ENCODE measurements around the gene VPS13D. TPM values are rescaled to one million over a fixed set of nuclear protein-coding genes. Genes with fewer than 3 reads are reported as not detected.

Gene VPS13D
- total RNA-seq, 1 experiment from 2014 or later, result 29.0 TPM

GRCh38 chr1:12204140-12204539 lies 25.7 kb upstream of the VPS13D start:
- H3K4me3 Mint-ChIP-seq, result no peak overlapping the region
- ATAC-seq (peak; percentile 6; the same call in 1 of the 2 replicates), DNase-seq (ENCODE audit: low spot score) (no peak)
- no peak overlapping the region for H3K27ac Mint-ChIP-seq
- ChIA-PET POLR2A (no interaction called here), CTCF (interaction anchor here (0.8 to 17.1 kb wide), 4 partner anchors 23 to 125 kb away, joined by 3 to 325 read pairs (median 3); no protein-coding TSS in a partner anchor)
- no peaks in the 10 kb centered on the region for H3K36me3 Mint-ChIP-seq
- peaks cover 44% of the 10 kb centered on the region for H3K4me1 Mint-ChIP-seq
- H3K9me3 Mint-ChIP-seq, result no peaks in the 10 kb centered on the region
- TF ChIP-seq OVOL2 (CRISPR knock-in tag; IDR thresholded peaks at IDR 0.05; ENCODE audit: borderline replicate concordance) (no peak), ZSCAN18 (CRISPR knock-in tag; IDR thresholded peaks at IDR 0.05) (no peak), NFE2L1 (CRISPR knock-in tag; IDR thresholded peaks at IDR 0.05) (no peak), TP53 (CRISPR knock-in tag; IDR thresholded peaks at IDR 0.05) (no peak), ZMAT4 (CRISPR knock-in tag; IDR thresholded peaks at IDR 0.05) (no peak), SOX15 (CRISPR knock-in tag; IDR thresholded peaks at IDR 0.05) (no peak)
- no peaks in the 10 kb centered on the region for H3K27me3 Mint-ChIP-seq (ENCODE audit: low read depth)

GRCh38 chr1:12204754-12205658 lies 24.8 kb upstream of the VPS13D start:
- ChIA-PET POLR2A (no interaction called here), CTCF (interaction anchor here (0.9 to 17.1 kb wide), 3 partner anchors 9 to 83 kb away, joined by 3 to 325 read pairs (median 9); no protein-coding TSS in a partner anchor)
- H3K4me3 Mint-ChIP-seq, result no peak overlapping the region
- no peak for TF ChIP-seq STAT6 (CRISPR knock-in tag; conservative IDR thresholded peaks at IDR 0.05; ENCODE audit: low read depth)
- TF ChIP-seq ZNF121 (CRISPR knock-in tag; IDR thresholded peaks at IDR 0.05), result 0 out of 2 replicates have a peak, but pooled peaks have one; percentile 57
- DNase-seq (ENCODE audit: low spot score), result no peak
- ATAC-seq, result no peak
- H3K27me3 Mint-ChIP-seq (ENCODE audit: low read depth), result no peaks in the 10 kb centered on the region
- H3K4me1 Mint-ChIP-seq, result peaks cover 38% of the 10 kb centered on the region
- no peaks in the 10 kb centered on the region for H3K36me3 Mint-ChIP-seq
- no peaks in the 10 kb centered on the region for H3K9me3 Mint-ChIP-seq
- H3K27ac Mint-ChIP-seq, result no peak overlapping the region

GRCh38 chr1:12206238-12206637 lies 23.6 kb upstream of the VPS13D start:
- POLR2A ChIA-PET, result no interaction called here
- CTCF ChIA-PET, result interaction anchor here (1.1 to 17.1 kb wide), 3 partner anchors 9 to 100 kb away, joined by 4 to 325 read pairs (median 20); no protein-coding TSS in a partner anchor
- Mint-ChIP-seq H3K9me3 (no peaks in the 10 kb centered on the region), H3K27me3 (ENCODE audit: low read depth) (no peaks in the 10 kb centered on the region), H3K4me1 (peaks cover 38% of the 10 kb centered on the region), H3K4me3 (no peak overlapping the region), H3K36me3 (no peaks in the 10 kb centered on the region), H3K27ac (no peak overlapping the region)
- TF ChIP-seq SOX15 (CRISPR knock-in tag; IDR thresholded peaks at IDR 0.05) (no peak), ZNF121 (CRISPR knock-in tag; IDR thresholded peaks at IDR 0.05) (peak; percentile 66; the same call in 1 of the 2 replicates), FOXP4 (CRISPR knock-in tag; IDR thresholded peaks at IDR 0.05) (no peak), CTCF (IDR thresholded peaks at IDR 0.05) (no peak), ZMAT4 (CRISPR knock-in tag; IDR thresholded peaks at IDR 0.05) (no peak), ZNF232 (CRISPR knock-in tag; IDR thresholded peaks at IDR 0.05) (no peak)
- ATAC-seq, result no peak
- no peak for DNase-seq (ENCODE audit: low spot score)

Measured in WTC11 (cell line).